Measurements from ENCODE around the gene TUBA3D.
"Not testable (repeated sequence)": the region's sequence is repeated elsewhere in the genome, so short reads cannot be mapped to it uniquely, and the experiment has no call there.

Gene TUBA3D

GRCh38 chr2:131492015-131492417 lies 16.1 kb downstream of the TUBA3D start, which contains the start of gene MZT2A:
Gene MZT2A, minus strand, starts transcription at chr2:131492397. Its CDS starts 21 bp downstream, at chr2:131492376.
- not testable (repeated sequence) for H4K20me1 ChIP-seq (ENCODE audit: control insufficient read depth, insufficient read depth, low read depth, low read length); H3F3A ChIP-seq (ENCODE audit: control insufficient read depth, insufficient read depth); H3K27me3 ChIP-seq (ENCODE audit: control insufficient read depth, low read length); H3K9me3 ChIP-seq (ENCODE audit: control insufficient read depth, insufficient read depth, low read length); H3K9me2 ChIP-seq (replicated peaks; ENCODE audit: control insufficient read depth, low read length)
- H3K4me3 ChIP-seq (ENCODE audit: low read length): peak within 1 kb of the TSS; percentile 90
- H3K36me3 ChIP-seq (ENCODE audit: control insufficient read depth, low read length): peaks cover 66% of the 10 kb centered on the region
- peak within 1 kb of the TSS; percentile 73 for H3K4me2 ChIP-seq (ENCODE audit: low read length)
- peak within 1 kb of the TSS; percentile 75 for H3K27ac ChIP-seq (ENCODE audit: low read depth, low read length)
- H3K4me1 ChIP-seq (ENCODE audit: control insufficient read depth, low read length): peaks cover 36% of the 10 kb centered on the region
- H3K79me2 ChIP-seq (ENCODE audit: control insufficient read depth, low read length): peaks cover 98% of the 10 kb centered on the region

GRCh38 chr2:131492418-131493198 lies 16.7 kb downstream of the TUBA3D start:
- Histone ChIP-seq H3K27me3 (ENCODE audit: control insufficient read depth, low read length) (no peaks in the 10 kb centered on the region), H3K4me2 (ENCODE audit: low read length) (peak overlapping the region; percentile 73), H3K36me3 (ENCODE audit: control insufficient read depth, low read length) (peaks cover 69% of the 10 kb centered on the region), H3K79me2 (ENCODE audit: control insufficient read depth, low read length) (peaks cover 98% of the 10 kb centered on the region), H3K27ac (ENCODE audit: low read depth, low read length) (peak overlapping the region; percentile 75), H3K9me2 (replicated peaks; ENCODE audit: control insufficient read depth, low read length) (no peaks in the 10 kb centered on the region), H3K9me3 (ENCODE audit: control insufficient read depth, insufficient read depth, low read length) (no peaks in the 10 kb centered on the region), H3K4me3 (ENCODE audit: low read length) (peak overlapping the region; percentile 90), H4K20me1 (ENCODE audit: control insufficient read depth, insufficient read depth, low read depth, low read length) (peaks cover 8% of the 10 kb centered on the region; the same call in 1 of the 2 replicates), H3F3A (ENCODE audit: control insufficient read depth, insufficient read depth) (no peaks in the 10 kb centered on the region), H3K4me1 (ENCODE audit: control insufficient read depth, low read length) (peaks cover 36% of the 10 kb centered on the region)
- TF ChIP-seq EZH2phosphoT487 (IDR thresholded peaks at IDR 0.05; ENCODE audit: borderline replicate concordance, low read length) (no peak), CTCF (IDR thresholded peaks at IDR 0.05; ENCODE audit: low read depth, low read length, poor library complexity, severe bottlenecking) (peak; percentile 95)

- TF ChIP-seq EZH2phosphoT487 (IDR thresholded peaks at IDR 0.05; ENCODE audit: borderline replicate concordance, low read length): no peak
- H3K9me2 ChIP-seq (replicated peaks; ENCODE audit: control insufficient read depth, low read length): no peaks in the 10 kb centered on the region
- H3F3A ChIP-seq (ENCODE audit: control insufficient read depth, insufficient read depth): no peaks in the 10 kb centered on the region
- H3K27me3 ChIP-seq (ENCODE audit: control insufficient read depth, low read length): no peaks in the 10 kb centered on the region
- H3K4me3 ChIP-seq (ENCODE audit: low read length): peak overlapping the region; percentile 90
- H3K9me3 ChIP-seq (ENCODE audit: control insufficient read depth, insufficient read depth, low read length): no peaks in the 10 kb centered on the region
- H3K36me3 ChIP-seq (ENCODE audit: control insufficient read depth, low read length): peaks cover 67% of the 10 kb centered on the region
- peaks cover 36% of the 10 kb centered on the region for H3K4me1 ChIP-seq (ENCODE audit: control insufficient read depth, low read length)
- peaks cover 8% of the 10 kb centered on the region; the same call in 1 of the 2 replicates for H4K20me1 ChIP-seq (ENCODE audit: control insufficient read depth, insufficient read depth, low read depth, low read length)
- peak overlapping the region; percentile 73 for H3K4me2 ChIP-seq (ENCODE audit: low read length)
- peaks cover 97% of the 10 kb centered on the region for H3K79me2 ChIP-seq (ENCODE audit: control insufficient read depth, low read length)
- peak overlapping the region; percentile 75 for H3K27ac ChIP-seq (ENCODE audit: low read depth, low read length)
Observed at GRCh38 chr2:131493199-131493968, 17.5 kb downstream of the TUBA3D start.

- H3K9me2 ChIP-seq (replicated peaks; ENCODE audit: control insufficient read depth, low read length); H4K20me1 ChIP-seq (ENCODE audit: control insufficient read depth, insufficient read depth, low read depth, low read length); H3K27ac ChIP-seq (ENCODE audit: low read depth, low read length); H3F3A ChIP-seq (ENCODE audit: control insufficient read depth, insufficient read depth); H3K9me3 ChIP-seq (ENCODE audit: control insufficient read depth, insufficient read depth, low read length); H3K27me3 ChIP-seq (ENCODE audit: control insufficient read depth, low read length): not testable (repeated sequence)
- H3K4me2 ChIP-seq (ENCODE audit: low read length): peak overlapping the region; percentile 73; the same call in 1 of the 2 replicates
- 0 out of 2 replicates have a peak overlapping the region, but pooled peaks have one; percentile 11 for H3K4me3 ChIP-seq (ENCODE audit: low read length)
- H3K36me3 ChIP-seq (ENCODE audit: control insufficient read depth, low read length): peaks cover 65% of the 10 kb centered on the region
- peaks cover 28% of the 10 kb centered on the region for H3K4me1 ChIP-seq (ENCODE audit: control insufficient read depth, low read length)
- peaks cover 90% of the 10 kb centered on the region for H3K79me2 ChIP-seq (ENCODE audit: control insufficient read depth, low read length)
Observed at GRCh38 chr2:131495506-131495905, 19.6 kb downstream of the TUBA3D start.

GRCh38 chr2:131498321-131498973 lies 22.5 kb downstream of the TUBA3D start:
- not testable (repeated sequence) for H3K27ac ChIP-seq (ENCODE audit: low read depth, low read length); H3K4me2 ChIP-seq (ENCODE audit: low read length); H4K20me1 ChIP-seq (ENCODE audit: control insufficient read depth, insufficient read depth, low read depth, low read length); H3K9me2 ChIP-seq (replicated peaks; ENCODE audit: control insufficient read depth, low read length); H3K4me3 ChIP-seq (ENCODE audit: low read length); H3F3A ChIP-seq (ENCODE audit: control insufficient read depth, insufficient read depth); H3K27me3 ChIP-seq (ENCODE audit: control insufficient read depth, low read length); H3K9me3 ChIP-seq (ENCODE audit: control insufficient read depth, insufficient read depth, low read length)
- Histone ChIP-seq H3K79me2 (ENCODE audit: control insufficient read depth, low read length) (peaks cover 62% of the 10 kb centered on the region), H3K36me3 (ENCODE audit: control insufficient read depth, low read length) (peaks cover 63% of the 10 kb centered on the region), H3K4me1 (ENCODE audit: control insufficient read depth, low read length) (peaks cover 23% of the 10 kb centered on the region)

GRCh38 chr2:131503587-131503986 lies 27.7 kb downstream of the TUBA3D start:
- H3K27ac ChIP-seq (ENCODE audit: low read depth, low read length); H3K27me3 ChIP-seq (ENCODE audit: control insufficient read depth, low read length); H4K20me1 ChIP-seq (ENCODE audit: control insufficient read depth, insufficient read depth, low read depth, low read length); H3K4me3 ChIP-seq (ENCODE audit: low read length); H3K9me2 ChIP-seq (replicated peaks; ENCODE audit: control insufficient read depth, low read length); H3F3A ChIP-seq (ENCODE audit: control insufficient read depth, insufficient read depth); H3K4me2 ChIP-seq (ENCODE audit: low read length); H3K4me1 ChIP-seq (ENCODE audit: control insufficient read depth, low read length); H3K9me3 ChIP-seq (ENCODE audit: control insufficient read depth, insufficient read depth, low read length): not testable (repeated sequence)
- Histone ChIP-seq H3K79me2 (ENCODE audit: control insufficient read depth, low read length) (peaks cover 11% of the 10 kb centered on the region), H3K36me3 (ENCODE audit: control insufficient read depth, low read length) (peaks cover 73% of the 10 kb centered on the region)

Measured in DOHH2 (cell line).